ENCODE results near the gene FOXM1. TPM values are rescaled to one million over a fixed set of nuclear protein-coding genes. Genes with fewer than 3 reads are reported as not detected.

Gene FOXM1
- total and polyA plus RNA-seq, 2 experiments from 2014 or later: 15.4 to 23.9 TPM

DNA sequence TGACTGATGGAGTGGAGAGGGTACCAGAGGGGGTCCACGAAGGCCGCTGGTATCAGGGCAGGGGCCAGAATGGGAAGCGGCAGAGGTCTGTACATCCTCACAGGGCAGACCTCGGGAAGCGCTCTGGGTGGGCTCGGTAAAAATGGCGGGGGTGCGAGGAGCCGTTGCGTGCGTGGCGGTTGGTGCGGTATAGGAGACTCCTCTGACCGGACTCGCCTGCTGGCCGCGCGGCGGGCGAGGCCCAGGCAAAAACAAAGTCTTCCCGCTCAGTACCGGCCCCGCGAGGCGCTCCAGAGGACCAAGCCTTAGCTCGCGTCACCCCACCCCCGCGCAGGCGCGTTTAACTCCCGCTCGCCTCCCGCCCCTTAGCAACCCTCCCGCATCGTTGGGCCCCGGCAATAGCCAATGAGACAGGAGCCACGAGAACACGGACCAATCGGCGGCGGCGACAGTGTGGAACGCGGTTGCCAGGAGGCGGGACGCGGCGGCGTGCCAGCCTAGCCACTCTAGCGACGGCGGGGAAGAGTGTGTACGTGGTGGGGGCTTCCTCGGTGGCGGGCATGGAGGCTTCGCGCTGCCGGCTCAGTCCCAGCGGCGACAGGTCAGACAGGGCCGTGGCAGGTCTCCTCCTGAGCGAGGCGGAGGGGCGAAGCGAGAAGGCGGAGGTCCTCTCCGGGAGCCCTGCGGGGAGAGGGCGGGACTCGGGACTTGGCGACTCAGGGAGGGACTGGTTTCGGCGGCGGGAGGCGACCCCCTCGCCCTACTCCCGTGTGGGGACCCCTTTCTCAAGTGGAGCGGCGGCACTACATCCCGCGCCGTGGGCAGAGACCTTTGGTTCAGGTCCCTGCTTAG, 13.6 kb upstream of the FOXM1 start, which contains the start of gene TULP3:
Gene TULP3 (plus strand): TSS at position 504 of the 852 bp plus-strand sequence. CDS start 57 bp downstream, at position 561.
- peak within 1 kb of the TSS; percentile 95 for H3K9ac ChIP-seq
- in situ Hi-C loops (cut with MboI): no loop called here
- H3K36me3 ChIP-seq (ENCODE audit: low read depth): 0 out of 2 replicates have a peak, but pooled peaks cover 5% of the 10 kb centered on the region
- H3K4me1 ChIP-seq (ENCODE audit: insufficient read depth): peaks cover 22% of the 10 kb centered on the region
- peaks cover 32% of the 10 kb centered on the region for H3K79me2 ChIP-seq (ENCODE audit: insufficient read depth)
- no peak for TF ChIP-seq EZH2phosphoT487 (IDR thresholded peaks at IDR 0.05; ENCODE audit: insufficient read depth, low read depth)
- TF ChIP-seq EZH2 (IDR thresholded peaks at IDR 0.05; ENCODE audit: insufficient read depth, poor library complexity, severe bottlenecking): no peak
- peaks cover 29% of the 10 kb centered on the region for H3F3A ChIP-seq (ENCODE audit: insufficient read depth)
- DNase-seq: peak; percentile 100
- H3K27me3 ChIP-seq (replicated peaks; ENCODE audit: insufficient read depth): no peaks in the 10 kb centered on the region
- H2AFZ ChIP-seq: peak within 1 kb of the TSS; percentile 95
- no peaks in the 10 kb centered on the region for H3K9me3 ChIP-seq (ENCODE audit: low read depth)
- peak within 1 kb of the TSS; percentile 92 for H3K27ac ChIP-seq
- H4K20me1 ChIP-seq (ENCODE audit: insufficient read depth): no peaks in the 10 kb centered on the region
- H3K4me3 ChIP-seq: peak within 1 kb of the TSS; percentile 86
- H3K9me2 ChIP-seq (ENCODE audit: insufficient read depth): no peaks in the 10 kb centered on the region
- H3K4me2 ChIP-seq (ENCODE audit: unreplicated experiment): peak within 1 kb of the TSS; percentile 83
- 2% methylated on average over 65 to 71 of the region's 83 CpGs for WGBS, 2 experiments (ENCODE audit: low coverage in 1 of 2, low lambda C conversion rate in 2 of 2, missing lambda C conversion rate in 2 of 2)

- Histone ChIP-seq H3K9me2 (ENCODE audit: insufficient read depth) (no peaks in the 10 kb centered on the region), H3K9me3 (ENCODE audit: low read depth) (no peaks in the 10 kb centered on the region), H3K4me3 (peak overlapping the region; percentile 86), H3K79me2 (ENCODE audit: insufficient read depth) (peaks cover 26% of the 10 kb centered on the region), H2AFZ (peak overlapping the region; percentile 95), H4K20me1 (ENCODE audit: insufficient read depth) (no peaks in the 10 kb centered on the region), H3K36me3 (ENCODE audit: low read depth) (0 out of 2 replicates have a peak, but pooled peaks cover 5% of the 10 kb centered on the region), H3K27me3 (replicated peaks; ENCODE audit: insufficient read depth) (no peaks in the 10 kb centered on the region), H3K27ac (peak overlapping the region; percentile 92), H3K4me2 (ENCODE audit: unreplicated experiment) (peak overlapping the region; percentile 79), H3K4me1 (ENCODE audit: insufficient read depth) (peaks cover 16% of the 10 kb centered on the region), H3K9ac (peak overlapping the region; percentile 95), H3F3A (ENCODE audit: insufficient read depth) (peaks cover 23% of the 10 kb centered on the region)
- in situ Hi-C loops (cut with MboI): no loop called here
- WGBS, 2 experiments (ENCODE audit: low coverage in 1 of 2, low lambda C conversion rate in 2 of 2, missing lambda C conversion rate in 2 of 2): 62 to 69% methylated on average over 10 of the region's 10 CpGs
- DNase-seq: no peak
- no peak for TF ChIP-seq EZH2 (IDR thresholded peaks at IDR 0.05; ENCODE audit: insufficient read depth, poor library complexity, severe bottlenecking)
- TF ChIP-seq EZH2phosphoT487 (IDR thresholded peaks at IDR 0.05; ENCODE audit: insufficient read depth, low read depth): no peak
These were observed 13.0 kb upstream of the FOXM1 start for GRCh38 chr12:2890001-2890387.

DNA sequence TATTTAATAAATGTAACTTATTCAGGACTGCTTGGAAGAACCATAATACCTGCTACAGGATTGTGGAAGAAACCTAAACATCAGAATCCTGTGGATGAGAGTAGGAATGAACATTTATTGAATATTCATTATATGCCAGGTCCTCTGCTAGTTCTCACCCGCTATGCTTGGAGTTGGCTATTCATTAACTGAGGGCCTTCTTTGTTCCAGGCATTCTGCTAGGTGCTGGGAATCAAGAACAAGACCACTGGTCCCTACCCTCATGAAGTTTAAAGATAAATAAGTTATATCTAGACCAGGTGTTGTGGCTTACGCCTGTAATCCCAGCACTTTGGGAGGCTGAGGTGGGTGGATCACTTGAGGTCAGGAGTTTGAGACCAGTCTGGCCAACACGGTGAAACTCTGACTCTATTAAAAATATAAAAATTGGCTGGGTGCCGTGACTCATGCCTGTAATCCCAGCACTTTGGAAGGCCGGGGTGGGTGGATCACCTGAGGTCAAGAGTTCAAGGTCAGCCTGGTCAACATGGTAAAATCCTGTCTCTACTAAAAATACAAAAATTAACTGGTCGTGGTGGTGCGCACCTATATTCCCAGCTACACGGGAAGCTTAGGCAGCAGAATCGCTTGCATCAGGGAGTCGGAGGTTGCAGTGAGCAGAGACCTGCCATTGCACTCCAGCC, 9.9 kb upstream of the FOXM1 start:
- Histone ChIP-seq H3F3A (ENCODE audit: insufficient read depth) (peaks cover 14% of the 10 kb centered on the region), H3K4me1 (ENCODE audit: insufficient read depth) (no peaks in the 10 kb centered on the region), H3K9ac (no peak overlapping the region), H3K36me3 (ENCODE audit: low read depth) (0 out of 2 replicates have a peak, but pooled peaks cover 5% of the 10 kb centered on the region), H2AFZ (no peak overlapping the region), H3K27ac (no peak overlapping the region), H4K20me1 (ENCODE audit: insufficient read depth) (no peaks in the 10 kb centered on the region), H3K9me3 (ENCODE audit: low read depth) (no peaks in the 10 kb centered on the region), H3K79me2 (ENCODE audit: insufficient read depth) (peaks cover 25% of the 10 kb centered on the region), H3K27me3 (replicated peaks; ENCODE audit: insufficient read depth) (no peaks in the 10 kb centered on the region), H3K9me2 (ENCODE audit: insufficient read depth) (no peaks in the 10 kb centered on the region), H3K4me2 (ENCODE audit: unreplicated experiment) (no peak overlapping the region), H3K4me3 (no peak overlapping the region)
- no peak for DNase-seq
- whole genome bisulfite sequencing, 2 experiments (ENCODE audit: low coverage in 1 of 2, low lambda C conversion rate in 2 of 2, missing lambda C conversion rate in 2 of 2): 84% methylated on average over 10 of the region's 10 CpGs
- TF ChIP-seq EZH2phosphoT487 (IDR thresholded peaks at IDR 0.05; ENCODE audit: insufficient read depth, low read depth) (no peak), EZH2 (IDR thresholded peaks at IDR 0.05; ENCODE audit: insufficient read depth, poor library complexity, severe bottlenecking) (no peak)
- in situ Hi-C loops (cut with MboI): loop anchor here (10.0 kb wide), 1 partner anchor 148 kb away; no protein-coding TSS in a partner anchor

DNA sequence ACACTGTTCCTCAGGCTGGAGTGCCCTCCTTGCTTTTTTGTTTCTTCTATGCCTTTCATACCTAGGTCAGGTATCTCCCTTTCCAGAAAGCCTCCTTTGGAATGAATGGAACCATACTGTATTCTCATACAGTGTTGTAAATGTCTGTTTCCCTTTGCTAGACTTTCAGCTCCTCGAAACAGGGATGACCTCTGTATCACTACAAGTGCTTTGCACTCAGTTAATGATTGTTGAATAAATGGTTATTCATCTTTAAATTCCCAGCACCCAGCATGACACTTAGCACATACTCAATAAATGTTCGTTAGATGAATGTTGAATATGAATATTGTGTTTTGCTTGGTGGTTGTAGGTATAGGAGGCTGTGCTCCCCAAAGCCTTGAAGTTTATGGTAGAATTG, 7.8 kb upstream of the FOXM1 start:
- no peak for DNase-seq
- Histone ChIP-seq H3F3A (ENCODE audit: insufficient read depth) (peaks cover 8% of the 10 kb centered on the region; the same call in 1 of the 2 replicates), H4K20me1 (ENCODE audit: insufficient read depth) (no peaks in the 10 kb centered on the region), H3K36me3 (ENCODE audit: low read depth) (0 out of 2 replicates have a peak, but pooled peaks cover 5% of the 10 kb centered on the region), H3K9me2 (ENCODE audit: insufficient read depth) (no peaks in the 10 kb centered on the region), H3K79me2 (ENCODE audit: insufficient read depth) (peaks cover 42% of the 10 kb centered on the region), H3K4me3 (no peak overlapping the region), H3K9me3 (ENCODE audit: low read depth) (no peaks in the 10 kb centered on the region), H3K27me3 (replicated peaks; ENCODE audit: insufficient read depth) (no peaks in the 10 kb centered on the region), H3K27ac (no peak overlapping the region), H3K4me2 (ENCODE audit: unreplicated experiment) (no peak overlapping the region), H3K4me1 (ENCODE audit: insufficient read depth) (no peaks in the 10 kb centered on the region), H2AFZ (no peak overlapping the region), H3K9ac (no peak overlapping the region)
- TF ChIP-seq EZH2 (IDR thresholded peaks at IDR 0.05; ENCODE audit: insufficient read depth, poor library complexity, severe bottlenecking): no peak
- TF ChIP-seq EZH2phosphoT487 (IDR thresholded peaks at IDR 0.05; ENCODE audit: insufficient read depth, low read depth): no peak
- in situ Hi-C loops (cut with MboI): loop anchor here (10.0 kb wide), 1 partner anchor 150 kb away; no protein-coding TSS in a partner anchor
- WGBS, 2 experiments (ENCODE audit: low coverage in 1 of 2, low lambda C conversion rate in 2 of 2, missing lambda C conversion rate in 2 of 2): 78 to 79% methylated on average over 2 of the region's 2 CpGs
